ENCODE measurements around the gene KRTAP5-5. TPM values are rescaled to one million over a fixed set of nuclear protein-coding genes. Genes with fewer than 3 reads are reported as not detected.

Gene KRTAP5-5
- total and polyA plus RNA-seq, 2 of the 13 experiments (the other 11 are each of a cell fraction or from before 2014, with no cell fraction given), result not detected

DNA sequence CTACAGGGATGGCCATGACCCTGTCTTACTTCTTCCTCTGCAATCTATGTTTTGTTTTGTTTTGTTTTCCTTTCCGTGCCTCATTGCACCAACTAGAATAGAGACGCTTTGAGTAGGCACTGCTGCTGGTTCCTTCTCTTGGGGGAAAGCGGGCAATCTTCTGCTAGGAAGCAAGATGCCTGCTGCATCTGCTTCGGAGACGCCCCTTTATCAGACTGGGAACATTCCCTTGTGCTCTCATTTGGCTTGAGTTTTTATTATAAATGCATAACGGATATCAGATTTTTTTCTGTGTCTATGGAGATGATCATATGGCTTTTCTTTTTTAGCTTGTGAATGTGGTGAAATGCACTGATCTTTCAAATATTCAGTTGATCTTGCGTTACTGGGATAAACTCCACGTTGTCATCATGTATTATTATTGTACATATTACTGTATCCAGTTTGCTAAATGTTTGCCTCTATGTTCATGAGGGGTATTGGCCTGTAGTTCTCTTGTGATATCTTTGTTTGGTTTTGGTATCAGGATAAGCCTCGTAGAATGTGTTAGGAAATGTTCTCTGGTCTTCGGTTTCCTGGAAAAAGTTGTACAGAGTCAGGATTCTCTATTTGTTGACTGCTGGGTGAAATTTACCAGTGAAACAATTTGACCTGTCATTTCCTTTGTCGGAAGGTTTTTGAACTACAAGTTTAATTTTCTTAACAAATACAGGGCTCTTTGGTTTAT lies 44.0 kb downstream of the KRTAP5-5 start (continued):
- TF ChIP-seq, protein P1, sequence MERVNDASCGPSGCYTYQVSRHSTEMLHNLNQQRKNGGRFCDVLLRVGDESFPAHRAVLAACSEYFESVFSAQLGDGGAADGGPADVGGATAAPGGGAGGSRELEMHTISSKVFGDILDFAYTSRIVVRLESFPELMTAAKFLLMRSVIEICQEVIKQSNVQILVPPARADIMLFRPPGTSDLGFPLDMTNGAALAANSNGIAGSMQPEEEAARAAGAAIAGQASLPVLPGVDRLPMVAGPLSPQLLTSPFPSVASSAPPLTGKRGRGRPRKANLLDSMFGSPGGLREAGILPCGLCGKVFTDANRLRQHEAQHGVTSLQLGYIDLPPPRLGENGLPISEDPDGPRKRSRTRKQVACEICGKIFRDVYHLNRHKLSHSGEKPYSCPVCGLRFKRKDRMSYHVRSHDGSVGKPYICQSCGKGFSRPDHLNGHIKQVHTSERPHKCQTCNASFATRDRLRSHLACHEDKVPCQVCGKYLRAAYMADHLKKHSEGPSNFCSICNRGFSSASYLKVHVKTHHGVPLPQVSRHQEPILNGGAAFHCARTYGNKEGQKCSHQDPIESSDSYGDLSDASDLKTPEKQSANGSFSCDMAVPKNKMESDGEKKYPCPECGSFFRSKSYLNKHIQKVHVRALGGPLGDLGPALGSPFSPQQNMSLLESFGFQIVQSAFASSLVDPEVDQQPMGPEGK (CRISPR knock-in tag; IDR thresholded peaks at IDR 0.05), result peak; percentile 51
- TF ChIP-seq, protein P2, sequence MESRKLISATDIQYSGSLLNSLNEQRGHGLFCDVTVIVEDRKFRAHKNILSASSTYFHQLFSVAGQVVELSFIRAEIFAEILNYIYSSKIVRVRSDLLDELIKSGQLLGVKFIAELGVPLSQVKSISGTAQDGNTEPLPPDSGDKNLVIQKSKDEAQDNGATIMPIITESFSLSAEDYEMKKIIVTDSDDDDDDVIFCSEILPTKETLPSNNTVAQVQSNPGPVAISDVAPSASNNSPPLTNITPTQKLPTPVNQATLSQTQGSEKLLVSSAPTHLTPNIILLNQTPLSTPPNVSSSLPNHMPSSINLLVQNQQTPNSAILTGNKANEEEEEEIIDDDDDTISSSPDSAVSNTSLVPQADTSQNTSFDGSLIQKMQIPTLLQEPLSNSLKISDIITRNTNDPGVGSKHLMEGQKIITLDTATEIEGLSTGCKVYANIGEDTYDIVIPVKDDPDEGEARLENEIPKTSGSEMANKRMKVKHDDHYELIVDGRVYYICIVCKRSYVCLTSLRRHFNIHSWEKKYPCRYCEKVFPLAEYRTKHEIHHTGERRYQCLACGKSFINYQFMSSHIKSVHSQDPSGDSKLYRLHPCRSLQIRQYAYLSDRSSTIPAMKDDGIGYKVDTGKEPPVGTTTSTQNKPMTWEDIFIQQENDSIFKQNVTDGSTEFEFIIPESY (CRISPR knock-in tag; IDR thresholded peaks at IDR 0.05), result no peak
- no peak for TF ChIP-seq ZNF776 (CRISPR knock-in tag; IDR thresholded peaks at IDR 0.05)
- TF ChIP-seq CEBPG (CRISPR knock-in tag; IDR thresholded peaks at IDR 0.05), result peak; percentile 66
- TF ChIP-seq, protein P3, sequence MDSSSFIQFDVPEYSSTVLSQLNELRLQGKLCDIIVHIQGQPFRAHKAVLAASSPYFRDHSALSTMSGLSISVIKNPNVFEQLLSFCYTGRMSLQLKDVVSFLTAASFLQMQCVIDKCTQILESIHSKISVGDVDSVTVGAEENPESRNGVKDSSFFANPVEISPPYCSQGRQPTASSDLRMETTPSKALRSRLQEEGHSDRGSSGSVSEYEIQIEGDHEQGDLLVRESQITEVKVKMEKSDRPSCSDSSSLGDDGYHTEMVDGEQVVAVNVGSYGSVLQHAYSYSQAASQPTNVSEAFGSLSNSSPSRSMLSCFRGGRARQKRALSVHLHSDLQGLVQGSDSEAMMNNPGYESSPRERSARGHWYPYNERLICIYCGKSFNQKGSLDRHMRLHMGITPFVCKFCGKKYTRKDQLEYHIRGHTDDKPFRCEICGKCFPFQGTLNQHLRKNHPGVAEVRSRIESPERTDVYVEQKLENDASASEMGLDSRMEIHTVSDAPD (CRISPR knock-in tag; IDR thresholded peaks at IDR 0.05), result no peak
- TF ChIP-seq RXRB (CRISPR knock-in tag; IDR thresholded peaks at IDR 0.05; ENCODE audit: borderline replicate concordance), result peak; percentile 78
- no peak for TF ChIP-seq MLLT10 (CRISPR knock-in tag; IDR thresholded peaks at IDR 0.05)
- peak; percentile 41; the same call in 1 of the 2 replicates for TF ChIP-seq HOXA5 (CRISPR knock-in tag; IDR thresholded peaks at IDR 0.05)
- TF ChIP-seq POGZ (CRISPR knock-in tag; IDR thresholded peaks at IDR 0.05), result no peak
- peak; percentile 60 for TF ChIP-seq TEAD3 (CRISPR knock-in tag; optimal IDR thresholded peaks at IDR 0.05; ENCODE audit: borderline replicate concordance)
- no peak for TF ChIP-seq ZNF616 (CRISPR knock-in tag; IDR thresholded peaks at IDR 0.05; ENCODE audit: low read depth)
- no peak for TF ChIP-seq ZNF329 (CRISPR knock-in tag; IDR thresholded peaks at IDR 0.05; ENCODE audit: low read depth)
- no peak for TF ChIP-seq ZNF446 (CRISPR knock-in tag; IDR thresholded peaks at IDR 0.05)
- TF ChIP-seq, protein P4, sequence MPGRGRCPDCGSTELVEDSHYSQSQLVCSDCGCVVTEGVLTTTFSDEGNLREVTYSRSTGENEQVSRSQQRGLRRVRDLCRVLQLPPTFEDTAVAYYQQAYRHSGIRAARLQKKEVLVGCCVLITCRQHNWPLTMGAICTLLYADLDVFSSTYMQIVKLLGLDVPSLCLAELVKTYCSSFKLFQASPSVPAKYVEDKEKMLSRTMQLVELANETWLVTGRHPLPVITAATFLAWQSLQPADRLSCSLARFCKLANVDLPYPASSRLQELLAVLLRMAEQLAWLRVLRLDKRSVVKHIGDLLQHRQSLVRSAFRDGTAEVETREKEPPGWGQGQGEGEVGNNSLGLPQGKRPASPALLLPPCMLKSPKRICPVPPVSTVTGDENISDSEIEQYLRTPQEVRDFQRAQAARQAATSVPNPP (CRISPR knock-in tag; IDR thresholded peaks at IDR 0.05), result no peak
- TF ChIP-seq ZNF569 (CRISPR knock-in tag; IDR thresholded peaks at IDR 0.05; ENCODE audit: borderline replicate concordance), result no peak
- TF ChIP-seq, protein P5, sequence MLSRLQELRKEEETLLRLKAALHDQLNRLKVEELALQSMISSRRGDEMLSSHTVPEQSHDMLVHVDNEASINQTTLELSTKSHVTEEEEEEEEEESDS (CRISPR knock-in tag; IDR thresholded peaks at IDR 0.05; ENCODE audit: borderline replicate concordance), result no peak
- 0 out of 2 replicates have a peak, but pooled peaks have one; percentile 18 for TF ChIP-seq CEBPB (IDR thresholded peaks at IDR 0.05; ENCODE audit: borderline replicate concordance, low read depth, low read length)
- TF ChIP-seq ATF1 (CRISPR knock-in tag; IDR thresholded peaks at IDR 0.05), result no peak
- no peak for TF ChIP-seq ZNF468 (CRISPR knock-in tag; IDR thresholded peaks at IDR 0.05)
- no peak for TF ChIP-seq JDP2 (CRISPR knock-in tag; IDR thresholded peaks at IDR 0.05; ENCODE audit: borderline replicate concordance)
- TF ChIP-seq, protein P6, sequence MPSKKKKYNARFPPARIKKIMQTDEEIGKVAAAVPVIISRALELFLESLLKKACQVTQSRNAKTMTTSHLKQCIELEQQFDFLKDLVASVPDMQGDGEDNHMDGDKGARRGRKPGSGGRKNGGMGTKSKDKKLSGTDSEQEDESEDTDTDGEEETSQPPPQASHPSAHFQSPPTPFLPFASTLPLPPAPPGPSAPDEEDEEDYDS (CRISPR knock-in tag; IDR thresholded peaks at IDR 0.05), result peak; percentile 56
- no peak for TF ChIP-seq ELF4 (CRISPR knock-in tag; IDR thresholded peaks at IDR 0.05; ENCODE audit: borderline replicate concordance)
- TF ChIP-seq ZFP41 (CRISPR knock-in tag; IDR thresholded peaks at IDR 0.05; ENCODE audit: borderline replicate concordance), result no peak
- TF ChIP-seq GATA4 (IDR thresholded peaks at IDR 0.05; ENCODE audit: borderline replicate concordance, low read depth), result peak; percentile 97
